Measurements from ENCODE around the gene MICOS13. TPM values are rescaled to one million over a fixed set of nuclear protein-coding genes. Genes with fewer than 3 reads are reported as not detected.

Gene MICOS13
- polyA plus RNA-seq, 1 of the 3 experiments (the other 2 are of a cell fraction): 112 TPM

DNA sequence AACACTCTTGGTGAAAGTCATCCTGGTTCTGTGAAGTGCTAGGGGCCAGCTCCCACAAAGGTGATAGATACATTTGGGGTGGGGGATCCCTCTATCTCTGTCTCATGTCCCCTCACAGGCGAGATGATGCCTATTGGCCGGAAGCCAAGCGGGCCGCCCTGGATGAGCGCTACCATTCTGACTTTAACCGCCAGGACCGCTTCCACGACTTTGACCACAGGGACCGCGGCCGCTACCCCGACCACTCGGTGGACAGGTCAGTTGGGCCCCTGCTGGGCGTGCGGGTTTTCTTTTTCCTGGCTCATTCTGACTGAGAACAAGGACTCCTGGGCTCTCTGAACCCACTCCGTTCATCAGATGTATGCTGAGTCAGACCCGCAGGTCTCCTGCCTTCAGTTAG, 16.4 kb downstream of the MICOS13 start:
- no peak overlapping the region for H3K4me2 ChIP-seq
- no peak for DNase-seq
- ChIA-PET POLR2A (no interaction called here), CTCF (no interaction called here)
- TF ChIP-seq TCF12 (IDR thresholded peaks at IDR 0.05) (no peak), TAF1 (IDR thresholded peaks at IDR 0.05; ENCODE audit: borderline replicate concordance, low read depth, low read length) (no peak), RXRA (IDR thresholded peaks at IDR 0.05; ENCODE audit: borderline replicate concordance, low read depth) (no peak), MEF2A (IDR thresholded peaks at IDR 0.05; ENCODE audit: borderline replicate concordance, low read depth) (no peak), POLR2AphosphoS5 (IDR thresholded peaks at IDR 0.05; ENCODE audit: low read depth, low read length) (no peak), USF2 (IDR thresholded peaks at IDR 0.05; ENCODE audit: borderline replicate concordance, low read depth, low read length) (no peak), JUND (IDR thresholded peaks at IDR 0.05) (no peak), YY1 (IDR thresholded peaks at IDR 0.05; ENCODE audit: low read depth) (no peak), MAX (IDR thresholded peaks at IDR 0.05; ENCODE audit: low read depth) (no peak), MXI1 (IDR thresholded peaks at IDR 0.05; ENCODE audit: low read depth, low read length) (no peak)
- peaks cover 47 to 73% of the 10 kb centered on the region in 2 experiments for H3K36me3 ChIP-seq (replicated peaks in 1 of 2; ENCODE audit: control insufficient read depth in 1 of 2, insufficient read depth in 2 of 2, low read length in 1 of 2)
- H3K27me3 ChIP-seq (ENCODE audit: insufficient read depth): no peaks in the 10 kb centered on the region
- no peak overlapping the region for H3K27ac ChIP-seq (ENCODE audit: low read depth in 2 of 2, low read length in 1 of 2)
- no peaks in the 10 kb centered on the region for H3K4me1 ChIP-seq (ENCODE audit: control insufficient read depth in 1 of 2, insufficient read depth in 2 of 2, low read depth in 1 of 2, low read length in 1 of 2)
- H3K9me2 ChIP-seq: no peaks in the 10 kb centered on the region
- H3K9ac ChIP-seq: no peak overlapping the region
- WGBS (ENCODE audit: low lambda C conversion rate): 98% methylated on average over 10 of the region's 17 CpGs
- H3K4me3 ChIP-seq (ENCODE audit: low read depth in 2 of 2, low read length in 1 of 2): no peak overlapping the region
- H3F3A ChIP-seq (replicated peaks; ENCODE audit: insufficient read depth): no peaks in the 10 kb centered on the region
- 0 out of 2 replicates have a peak, but pooled peaks cover 3% of the 10 kb centered on the region for H3K79me2 ChIP-seq (ENCODE audit: insufficient read depth)
- H3K9me3 ChIP-seq: no peaks in the 10 kb centered on the region
- H2AFZ ChIP-seq (ENCODE audit: low read depth): no peak overlapping the region
- H4K20me1 ChIP-seq (ENCODE audit: insufficient read depth): no peaks in the 10 kb centered on the region

DNA sequence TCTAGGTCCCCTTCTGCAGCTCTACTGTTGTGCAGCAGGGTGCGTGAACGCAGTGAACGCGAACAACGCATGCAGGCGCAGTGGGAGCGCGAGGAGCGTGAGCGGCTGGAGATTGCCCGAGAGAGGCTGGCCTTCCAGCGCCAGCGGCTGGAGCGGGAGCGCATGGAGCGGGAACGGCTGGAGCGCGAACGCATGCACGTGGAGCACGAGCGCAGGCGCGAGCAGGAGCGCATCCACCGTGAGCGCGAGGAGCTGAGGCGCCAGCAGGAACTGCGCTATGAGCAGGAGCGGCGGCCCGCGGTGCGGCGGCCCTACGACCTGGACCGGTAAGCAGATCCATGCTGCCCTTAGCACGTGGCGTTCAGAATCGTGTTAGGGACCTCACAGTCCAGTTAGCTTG, 18.8 kb downstream of the MICOS13 start:
- no peak overlapping the region for H3K4me3 ChIP-seq (ENCODE audit: low read depth in 2 of 2, low read length in 1 of 2)
- H3K4me1 ChIP-seq (ENCODE audit: control insufficient read depth in 1 of 2, insufficient read depth in 2 of 2, low read depth in 1 of 2, low read length in 1 of 2): no peaks in the 10 kb centered on the region
- H3K36me3 ChIP-seq (replicated peaks in 1 of 2; ENCODE audit: control insufficient read depth in 1 of 2, insufficient read depth in 2 of 2, low read length in 1 of 2): peaks cover 47 to 53% of the 10 kb centered on the region in 2 experiments
- H3K4me2 ChIP-seq: no peak overlapping the region
- WGBS (ENCODE audit: low lambda C conversion rate): 97% methylated on average over 42 of the region's 42 CpGs
- no peak for DNase-seq
- H4K20me1 ChIP-seq (ENCODE audit: insufficient read depth): no peaks in the 10 kb centered on the region
- no peaks in the 10 kb centered on the region for H3K9me2 ChIP-seq
- ChIA-PET POLR2A (no interaction called here), CTCF (interaction anchor here (0.6 to 1.5 kb wide), 3 partner anchors 28 to 789 kb away, joined by 3 to 5 read pairs (median 4); no protein-coding TSS in a partner anchor)
- 0 out of 2 replicates have a peak, but pooled peaks cover 3% of the 10 kb centered on the region for H3K79me2 ChIP-seq (ENCODE audit: insufficient read depth)
- no peak overlapping the region for H3K9ac ChIP-seq
- no peaks in the 10 kb centered on the region for H3K27me3 ChIP-seq (ENCODE audit: insufficient read depth)
- H3K27ac ChIP-seq (ENCODE audit: low read depth in 2 of 2, low read length in 1 of 2): no peak overlapping the region
- H3F3A ChIP-seq (replicated peaks; ENCODE audit: insufficient read depth): no peaks in the 10 kb centered on the region
- no peaks in the 10 kb centered on the region for H3K9me3 ChIP-seq
- H2AFZ ChIP-seq (ENCODE audit: low read depth): no peak overlapping the region
- no peak for TF ChIP-seq MAX (IDR thresholded peaks at IDR 0.05; ENCODE audit: low read depth)
- TF ChIP-seq, protein P1, sequence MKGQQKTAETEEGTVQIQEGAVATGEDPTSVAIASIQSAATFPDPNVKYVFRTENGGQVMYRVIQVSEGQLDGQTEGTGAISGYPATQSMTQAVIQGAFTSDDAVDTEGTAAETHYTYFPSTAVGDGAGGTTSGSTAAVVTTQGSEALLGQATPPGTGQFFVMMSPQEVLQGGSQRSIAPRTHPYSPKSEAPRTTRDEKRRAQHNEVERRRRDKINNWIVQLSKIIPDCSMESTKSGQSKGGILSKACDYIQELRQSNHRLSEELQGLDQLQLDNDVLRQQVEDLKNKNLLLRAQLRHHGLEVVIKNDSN (IDR thresholded peaks at IDR 0.05; ENCODE audit: borderline replicate concordance, low read depth): no peak
- TF ChIP-seq GABPA (IDR thresholded peaks at IDR 0.05; ENCODE audit: low read depth): no peak
- TF ChIP-seq TEAD4 (IDR thresholded peaks at IDR 0.05; ENCODE audit: borderline replicate concordance, insufficient read depth): no peak
- no peak for TF ChIP-seq EP300 (IDR thresholded peaks at IDR 0.05; ENCODE audit: borderline replicate concordance in 1 of 2, low read depth in 1 of 2, low read length in 1 of 2)
- TF ChIP-seq RCOR1 (IDR thresholded peaks at IDR 0.05; ENCODE audit: low read length): no peak
- no peak for TF ChIP-seq NFIC (IDR thresholded peaks at IDR 0.05; ENCODE audit: borderline replicate concordance)
- TF ChIP-seq JUND (IDR thresholded peaks at IDR 0.05): no peak
- no peak for TF ChIP-seq SIN3A (IDR thresholded peaks at IDR 0.05; ENCODE audit: borderline replicate concordance, low read depth, low read length)
- TF ChIP-seq IRF3 (IDR thresholded peaks at IDR 0.05; ENCODE audit: low read depth, low read length): no peak
- TF ChIP-seq RXRA (IDR thresholded peaks at IDR 0.05; ENCODE audit: borderline replicate concordance, low read depth): no peak
- TF ChIP-seq, protein P2, sequence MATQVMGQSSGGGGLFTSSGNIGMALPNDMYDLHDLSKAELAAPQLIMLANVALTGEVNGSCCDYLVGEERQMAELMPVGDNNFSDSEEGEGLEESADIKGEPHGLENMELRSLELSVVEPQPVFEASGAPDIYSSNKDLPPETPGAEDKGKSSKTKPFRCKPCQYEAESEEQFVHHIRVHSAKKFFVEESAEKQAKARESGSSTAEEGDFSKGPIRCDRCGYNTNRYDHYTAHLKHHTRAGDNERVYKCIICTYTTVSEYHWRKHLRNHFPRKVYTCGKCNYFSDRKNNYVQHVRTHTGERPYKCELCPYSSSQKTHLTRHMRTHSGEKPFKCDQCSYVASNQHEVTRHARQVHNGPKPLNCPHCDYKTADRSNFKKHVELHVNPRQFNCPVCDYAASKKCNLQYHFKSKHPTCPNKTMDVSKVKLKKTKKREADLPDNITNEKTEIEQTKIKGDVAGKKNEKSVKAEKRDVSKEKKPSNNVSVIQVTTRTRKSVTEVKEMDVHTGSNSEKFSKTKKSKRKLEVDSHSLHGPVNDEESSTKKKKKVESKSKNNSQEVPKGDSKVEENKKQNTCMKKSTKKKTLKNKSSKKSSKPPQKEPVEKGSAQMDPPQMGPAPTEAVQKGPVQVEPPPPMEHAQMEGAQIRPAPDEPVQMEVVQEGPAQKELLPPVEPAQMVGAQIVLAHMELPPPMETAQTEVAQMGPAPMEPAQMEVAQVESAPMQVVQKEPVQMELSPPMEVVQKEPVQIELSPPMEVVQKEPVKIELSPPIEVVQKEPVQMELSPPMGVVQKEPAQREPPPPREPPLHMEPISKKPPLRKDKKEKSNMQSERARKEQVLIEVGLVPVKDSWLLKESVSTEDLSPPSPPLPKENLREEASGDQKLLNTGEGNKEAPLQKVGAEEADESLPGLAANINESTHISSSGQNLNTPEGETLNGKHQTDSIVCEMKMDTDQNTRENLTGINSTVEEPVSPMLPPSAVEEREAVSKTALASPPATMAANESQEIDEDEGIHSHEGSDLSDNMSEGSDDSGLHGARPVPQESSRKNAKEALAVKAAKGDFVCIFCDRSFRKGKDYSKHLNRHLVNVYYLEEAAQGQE (IDR thresholded peaks at IDR 0.05; ENCODE audit: low read depth, low read length): no peak

Data from SK-N-SH (cell line).